HEK293 (cell line): ENCODE data around the gene PACS1.

Source experiments
- GLIS2 ChIP-seq: fragments of 450-650 bp; formaldehyde crosslinking; IDR thresholded peaks from 2 replicates; pipeline ENCODE4 v1.5.1; 2016; ENCODE audit warnings: missing biosample characterization, missing genetic modification characterization
- KLF7 ChIP-seq: fragments of 450-650 bp; formaldehyde crosslinking; IDR thresholded peaks from 2 replicates; pipeline ENCODE4 v1.5.1; 2016; ENCODE audit warnings: missing biosample characterization, missing genetic modification characterization, borderline replicate concordance
- TCF7L2 ChIP-seq: IDR thresholded peaks from 2 replicates; pipeline ENCODE4 v1.6.1; 2011; ENCODE audit warnings: low read depth, mild to moderate bottlenecking, inconsistent platforms, low read length, moderate library complexity, borderline replicate concordance
- ZFP41 ChIP-seq: fragments of 450-650 bp; formaldehyde crosslinking; IDR thresholded peaks from 2 replicates; pipeline ENCODE4 v1.5.1; 2016; ENCODE audit warnings: missing biosample characterization, missing genetic modification characterization, borderline replicate concordance
- ZNF121 ChIP-seq: fragments of 450-650 bp; formaldehyde crosslinking; IDR thresholded peaks from 2 replicates; pipeline ENCODE4 v1.5.1; 2016; ENCODE audit warnings: missing biosample characterization, missing genetic modification characterization
- ZNF133 ChIP-seq: fragments of 450-650 bp; formaldehyde crosslinking; IDR thresholded peaks from 2 replicates; pipeline ENCODE4 v1.5.1; 2016; ENCODE audit warnings: missing biosample characterization, missing genetic modification characterization
- ZNF157 ChIP-seq: fragments of 450-650 bp; formaldehyde crosslinking; IDR thresholded peaks from 2 replicates; pipeline ENCODE4 v1.5.1; 2016; ENCODE audit warnings: missing biosample characterization, missing genetic modification characterization
- ZNF302 ChIP-seq: fragments of 450-650 bp; formaldehyde crosslinking; IDR thresholded peaks from 2 replicates; pipeline ENCODE4 v1.5.1; 2016; ENCODE audit warnings: missing biosample characterization, missing genetic modification characterization, low read depth
- ZNF324 ChIP-seq: fragments of 450-650 bp; formaldehyde crosslinking; IDR thresholded peaks from 2 replicates; pipeline ENCODE4 v1.5.1; 2016; ENCODE audit warnings: missing biosample characterization, missing genetic modification characterization
- ZNF335 ChIP-seq: fragments of 450-650 bp; formaldehyde crosslinking; conservative IDR thresholded peaks from 2 replicates; pipeline ENCODE4 v1.5.1; 2016; ENCODE audit warnings: missing biosample characterization, missing genetic modification characterization
- ZNF341 ChIP-seq: fragments of 450-650 bp; formaldehyde crosslinking; IDR thresholded peaks from 2 replicates; pipeline ENCODE4; 2016; ENCODE audit warnings: low read depth, missing biosample characterization, missing genetic modification characterization
- ZNF514 ChIP-seq: fragments of 450-650 bp; formaldehyde crosslinking; IDR thresholded peaks from 2 replicates; pipeline ENCODE4 v1.5.1; 2016; ENCODE audit warnings: missing biosample characterization, missing genetic modification characterization
- ZNF560 ChIP-seq: fragments of 450-650 bp; formaldehyde crosslinking; IDR thresholded peaks from 2 replicates; pipeline ENCODE4 v1.5.1; 2017; ENCODE audit warnings: missing biosample characterization, missing genetic modification characterization, borderline replicate concordance
- ZNF76 ChIP-seq: fragments of 450-650 bp; formaldehyde crosslinking; IDR thresholded peaks from 2 replicates; pipeline ENCODE4; 2016; ENCODE audit warnings: low read depth, missing biosample characterization, missing genetic modification characterization, borderline replicate concordance
- ZNF777 ChIP-seq: fragments of 450-650 bp; formaldehyde crosslinking; IDR thresholded peaks from 2 replicates; pipeline ENCODE4 v1.5.1; 2017; ENCODE audit warnings: missing biosample characterization, missing genetic modification characterization, borderline replicate concordance
- TF ChIP-seq, protein P1 (sequence below): fragments of 450-650 bp; IDR thresholded peaks from 2 replicates; pipeline ENCODE4 v1.5.1; 2018; ENCODE audit warnings: missing biosample characterization, missing genetic modification characterization
- TF ChIP-seq, protein P2 (sequence below): fragments of 450-650 bp; formaldehyde crosslinking; conservative IDR thresholded peaks from 2 replicates; pipeline ENCODE4 v1.5.1; 2016; ENCODE audit warnings: low read depth, missing biosample characterization, missing genetic modification characterization
- TF ChIP-seq, protein P3 (sequence below): fragments of 450-650 bp; formaldehyde crosslinking; conservative IDR thresholded peaks from 2 replicates; pipeline ENCODE4 v1.5.1; 2016; ENCODE audit warnings: low read depth, missing biosample characterization, missing genetic modification characterization
- TF ChIP-seq, protein P4 (sequence below): fragments of 450-650 bp; formaldehyde crosslinking; IDR thresholded peaks from 2 replicates; pipeline ENCODE4 v1.5.1; 2016; ENCODE audit warnings: missing biosample characterization, missing genetic modification characterization
- TF ChIP-seq, protein P5 (sequence below): fragments of 450-650 bp; formaldehyde crosslinking; IDR thresholded peaks from 2 replicates; pipeline ENCODE4 v1.5.0; 2017; ENCODE audit warnings: missing biosample characterization, missing genetic modification characterization, borderline replicate concordance
- TF ChIP-seq, protein P6 (sequence below): fragments of 450-650 bp; formaldehyde crosslinking; IDR thresholded peaks from 2 replicates; pipeline ENCODE4 v1.5.1; 2016; ENCODE audit warnings: missing biosample characterization, missing genetic modification characterization

The PACS1 gene

DNA sequence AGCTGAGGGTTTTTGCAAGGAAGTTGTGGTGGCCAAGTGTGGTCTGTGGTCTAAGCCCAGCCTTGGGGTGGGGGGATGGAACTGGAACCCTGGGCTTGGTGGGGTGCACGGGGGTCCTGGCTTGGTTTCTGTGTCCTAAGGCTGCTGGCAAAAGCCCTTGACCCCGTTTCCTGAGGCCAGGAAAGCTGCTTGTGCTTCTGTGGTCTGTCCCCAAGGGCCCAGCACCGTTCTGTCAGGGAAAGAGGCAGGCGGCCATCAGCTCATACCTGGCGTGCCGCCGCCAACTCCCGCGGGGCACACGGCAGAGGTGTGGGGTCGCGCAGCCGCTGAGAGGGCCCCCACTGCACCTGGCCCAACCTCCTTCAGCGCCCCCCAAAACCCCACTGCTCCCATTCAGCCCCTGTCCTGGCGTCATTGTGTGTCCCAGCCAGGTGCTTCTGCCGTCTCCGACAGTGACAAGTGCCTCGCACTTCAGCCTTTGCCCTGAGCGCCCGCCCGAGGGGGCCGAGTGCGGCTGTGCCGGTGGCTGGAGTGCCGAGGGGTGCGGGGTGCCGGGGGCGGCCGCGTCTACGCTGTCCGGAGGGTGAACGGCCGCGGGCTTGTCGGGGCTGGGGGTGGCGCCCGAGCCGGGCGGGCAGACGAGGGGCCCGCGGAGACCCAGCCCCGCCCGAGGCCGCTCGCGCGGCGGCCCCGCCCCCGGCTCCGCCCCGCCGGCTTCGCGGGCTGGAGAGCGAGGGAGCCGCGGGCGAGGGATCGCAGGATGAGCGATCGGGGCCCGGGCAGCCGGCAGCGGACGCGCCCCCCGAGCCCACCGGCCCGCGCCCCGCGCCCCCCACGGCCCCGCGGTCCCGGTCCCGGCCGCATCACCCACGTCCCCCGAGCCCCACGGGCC lies 207.6 kb downstream of the PACS1 start, which contains the start of gene CNIH2 (continued):
- TF ChIP-seq, protein P1, sequence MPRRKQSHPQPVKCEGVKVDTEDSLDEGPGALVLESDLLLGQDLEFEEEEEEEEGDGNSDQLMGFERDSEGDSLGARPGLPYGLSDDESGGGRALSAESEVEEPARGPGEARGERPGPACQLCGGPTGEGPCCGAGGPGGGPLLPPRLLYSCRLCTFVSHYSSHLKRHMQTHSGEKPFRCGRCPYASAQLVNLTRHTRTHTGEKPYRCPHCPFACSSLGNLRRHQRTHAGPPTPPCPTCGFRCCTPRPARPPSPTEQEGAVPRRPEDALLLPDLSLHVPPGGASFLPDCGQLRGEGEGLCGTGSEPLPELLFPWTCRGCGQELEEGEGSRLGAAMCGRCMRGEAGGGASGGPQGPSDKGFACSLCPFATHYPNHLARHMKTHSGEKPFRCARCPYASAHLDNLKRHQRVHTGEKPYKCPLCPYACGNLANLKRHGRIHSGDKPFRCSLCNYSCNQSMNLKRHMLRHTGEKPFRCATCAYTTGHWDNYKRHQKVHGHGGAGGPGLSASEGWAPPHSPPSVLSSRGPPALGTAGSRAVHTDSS (tag by site-specific recombination), result no peak
- TF ChIP-seq KLF7 (tag by site-specific recombination) (no peak), ZNF157 (tag by site-specific recombination) (no peak), ZNF335 (tag by site-specific recombination) (no peak; the same call in 1 of the 2 replicates), ZNF514 (tag by site-specific recombination) (no peak), ZNF76 (tag by site-specific recombination) (no peak), GLIS2 (tag by site-specific recombination) (peak; percentile 71), TCF7L2 (no peak), ZNF121 (tag by site-specific recombination) (no peak), ZNF302 (no peak), ZFP41 (no peak), ZNF560 (no peak), ZNF324 (tag by site-specific recombination) (no peak), ZNF341 (no peak), ZNF777 (tag by site-specific recombination) (no peak), ZNF133 (tag by site-specific recombination) (no peak)
- TF ChIP-seq, protein P2, sequence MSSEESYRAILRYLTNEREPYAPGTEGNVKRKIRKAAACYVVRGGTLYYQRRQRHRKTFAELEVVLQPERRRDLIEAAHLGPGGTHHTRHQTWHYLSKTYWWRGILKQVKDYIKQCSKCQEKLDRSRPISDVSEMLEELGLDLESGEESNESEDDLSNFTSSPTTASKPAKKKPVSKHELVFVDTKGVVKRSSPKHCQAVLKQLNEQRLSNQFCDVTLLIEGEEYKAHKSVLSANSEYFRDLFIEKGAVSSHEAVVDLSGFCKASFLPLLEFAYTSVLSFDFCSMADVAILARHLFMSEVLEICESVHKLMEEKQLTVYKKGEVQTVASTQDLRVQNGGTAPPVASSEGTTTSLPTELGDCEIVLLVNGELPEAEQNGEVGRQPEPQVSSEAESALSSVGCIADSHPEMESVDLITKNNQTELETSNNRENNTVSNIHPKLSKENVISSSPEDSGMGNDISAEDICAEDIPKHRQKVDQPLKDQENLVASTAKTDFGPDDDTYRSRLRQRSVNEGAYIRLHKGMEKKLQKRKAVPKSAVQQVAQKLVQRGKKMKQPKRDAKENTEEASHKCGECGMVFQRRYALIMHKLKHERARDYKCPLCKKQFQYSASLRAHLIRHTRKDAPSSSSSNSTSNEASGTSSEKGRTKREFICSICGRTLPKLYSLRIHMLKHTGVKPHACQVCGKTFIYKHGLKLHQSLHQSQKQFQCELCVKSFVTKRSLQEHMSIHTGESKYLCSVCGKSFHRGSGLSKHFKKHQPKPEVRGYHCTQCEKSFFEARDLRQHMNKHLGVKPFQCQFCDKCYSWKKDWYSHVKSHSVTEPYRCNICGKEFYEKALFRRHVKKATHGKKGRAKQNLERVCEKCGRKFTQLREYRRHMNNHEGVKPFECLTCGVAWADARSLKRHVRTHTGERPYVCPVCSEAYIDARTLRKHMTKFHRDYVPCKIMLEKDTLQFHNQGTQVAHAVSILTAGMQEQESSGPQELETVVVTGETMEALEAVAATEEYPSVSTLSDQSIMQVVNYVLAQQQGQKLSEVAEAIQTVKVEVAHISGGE (tag by site-specific recombination), result no peak
- TF ChIP-seq, protein P3, sequence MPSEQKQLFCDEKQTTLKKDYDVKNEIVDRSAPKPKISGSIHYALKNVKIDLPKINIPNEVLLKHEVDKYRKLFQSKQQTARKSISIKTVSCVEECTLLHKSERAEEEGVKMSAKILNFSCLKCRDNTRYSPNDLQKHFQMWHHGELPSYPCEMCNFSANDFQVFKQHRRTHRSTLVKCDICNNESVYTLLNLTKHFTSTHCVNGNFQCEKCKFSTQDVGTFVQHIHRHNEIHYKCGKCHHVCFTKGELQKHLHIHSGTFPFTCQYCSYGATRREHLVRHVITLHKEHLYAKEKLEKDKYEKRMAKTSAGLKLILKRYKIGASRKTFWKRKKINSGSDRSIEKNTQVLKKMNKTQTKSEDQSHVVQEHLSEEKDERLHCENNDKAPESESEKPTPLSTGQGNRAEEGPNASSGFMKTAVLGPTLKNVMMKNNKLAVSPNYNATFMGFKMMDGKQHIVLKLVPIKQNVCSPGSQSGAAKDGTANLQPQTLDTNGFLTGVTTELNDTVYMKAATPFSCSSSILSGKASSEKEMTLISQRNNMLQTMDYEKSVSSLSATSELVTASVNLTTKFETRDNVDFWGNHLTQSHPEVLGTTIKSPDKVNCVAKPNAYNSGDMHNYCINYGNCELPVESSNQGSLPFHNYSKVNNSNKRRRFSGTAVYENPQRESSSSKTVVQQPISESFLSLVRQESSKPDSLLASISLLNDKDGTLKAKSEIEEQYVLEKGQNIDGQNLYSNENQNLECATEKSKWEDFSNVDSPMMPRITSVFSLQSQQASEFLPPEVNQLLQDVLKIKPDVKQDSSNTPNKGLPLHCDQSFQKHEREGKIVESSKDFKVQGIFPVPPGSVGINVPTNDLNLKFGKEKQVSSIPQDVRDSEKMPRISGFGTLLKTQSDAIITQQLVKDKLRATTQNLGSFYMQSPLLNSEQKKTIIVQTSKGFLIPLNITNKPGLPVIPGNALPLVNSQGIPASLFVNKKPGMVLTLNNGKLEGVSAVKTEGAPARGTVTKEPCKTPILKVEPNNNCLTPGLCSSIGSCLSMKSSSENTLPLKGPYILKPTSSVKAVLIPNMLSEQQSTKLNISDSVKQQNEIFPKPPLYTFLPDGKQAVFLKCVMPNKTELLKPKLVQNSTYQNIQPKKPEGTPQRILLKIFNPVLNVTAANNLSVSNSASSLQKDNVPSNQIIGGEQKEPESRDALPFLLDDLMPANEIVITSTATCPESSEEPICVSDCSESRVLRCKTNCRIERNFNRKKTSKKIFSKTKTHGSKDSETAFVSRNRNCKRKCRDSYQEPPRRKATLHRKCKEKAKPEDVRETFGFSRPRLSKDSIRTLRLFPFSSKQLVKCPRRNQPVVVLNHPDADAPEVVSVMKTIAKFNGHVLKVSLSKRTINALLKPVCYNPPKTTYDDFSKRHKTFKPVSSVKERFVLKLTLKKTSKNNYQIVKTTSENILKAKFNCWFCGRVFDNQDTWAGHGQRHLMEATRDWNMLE (tag by site-specific recombination), result no peak
- TF ChIP-seq, protein P4, sequence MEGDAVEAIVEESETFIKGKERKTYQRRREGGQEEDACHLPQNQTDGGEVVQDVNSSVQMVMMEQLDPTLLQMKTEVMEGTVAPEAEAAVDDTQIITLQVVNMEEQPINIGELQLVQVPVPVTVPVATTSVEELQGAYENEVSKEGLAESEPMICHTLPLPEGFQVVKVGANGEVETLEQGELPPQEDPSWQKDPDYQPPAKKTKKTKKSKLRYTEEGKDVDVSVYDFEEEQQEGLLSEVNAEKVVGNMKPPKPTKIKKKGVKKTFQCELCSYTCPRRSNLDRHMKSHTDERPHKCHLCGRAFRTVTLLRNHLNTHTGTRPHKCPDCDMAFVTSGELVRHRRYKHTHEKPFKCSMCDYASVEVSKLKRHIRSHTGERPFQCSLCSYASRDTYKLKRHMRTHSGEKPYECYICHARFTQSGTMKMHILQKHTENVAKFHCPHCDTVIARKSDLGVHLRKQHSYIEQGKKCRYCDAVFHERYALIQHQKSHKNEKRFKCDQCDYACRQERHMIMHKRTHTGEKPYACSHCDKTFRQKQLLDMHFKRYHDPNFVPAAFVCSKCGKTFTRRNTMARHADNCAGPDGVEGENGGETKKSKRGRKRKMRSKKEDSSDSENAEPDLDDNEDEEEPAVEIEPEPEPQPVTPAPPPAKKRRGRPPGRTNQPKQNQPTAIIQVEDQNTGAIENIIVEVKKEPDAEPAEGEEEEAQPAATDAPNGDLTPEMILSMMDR (tag by site-specific recombination), result no peak
- TF ChIP-seq, protein P5, sequence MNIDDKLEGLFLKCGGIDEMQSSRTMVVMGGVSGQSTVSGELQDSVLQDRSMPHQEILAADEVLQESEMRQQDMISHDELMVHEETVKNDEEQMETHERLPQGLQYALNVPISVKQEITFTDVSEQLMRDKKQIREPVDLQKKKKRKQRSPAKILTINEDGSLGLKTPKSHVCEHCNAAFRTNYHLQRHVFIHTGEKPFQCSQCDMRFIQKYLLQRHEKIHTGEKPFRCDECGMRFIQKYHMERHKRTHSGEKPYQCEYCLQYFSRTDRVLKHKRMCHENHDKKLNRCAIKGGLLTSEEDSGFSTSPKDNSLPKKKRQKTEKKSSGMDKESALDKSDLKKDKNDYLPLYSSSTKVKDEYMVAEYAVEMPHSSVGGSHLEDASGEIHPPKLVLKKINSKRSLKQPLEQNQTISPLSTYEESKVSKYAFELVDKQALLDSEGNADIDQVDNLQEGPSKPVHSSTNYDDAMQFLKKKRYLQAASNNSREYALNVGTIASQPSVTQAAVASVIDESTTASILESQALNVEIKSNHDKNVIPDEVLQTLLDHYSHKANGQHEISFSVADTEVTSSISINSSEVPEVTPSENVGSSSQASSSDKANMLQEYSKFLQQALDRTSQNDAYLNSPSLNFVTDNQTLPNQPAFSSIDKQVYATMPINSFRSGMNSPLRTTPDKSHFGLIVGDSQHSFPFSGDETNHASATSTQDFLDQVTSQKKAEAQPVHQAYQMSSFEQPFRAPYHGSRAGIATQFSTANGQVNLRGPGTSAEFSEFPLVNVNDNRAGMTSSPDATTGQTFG (tag by site-specific recombination), result no peak
- TF ChIP-seq, protein P6, sequence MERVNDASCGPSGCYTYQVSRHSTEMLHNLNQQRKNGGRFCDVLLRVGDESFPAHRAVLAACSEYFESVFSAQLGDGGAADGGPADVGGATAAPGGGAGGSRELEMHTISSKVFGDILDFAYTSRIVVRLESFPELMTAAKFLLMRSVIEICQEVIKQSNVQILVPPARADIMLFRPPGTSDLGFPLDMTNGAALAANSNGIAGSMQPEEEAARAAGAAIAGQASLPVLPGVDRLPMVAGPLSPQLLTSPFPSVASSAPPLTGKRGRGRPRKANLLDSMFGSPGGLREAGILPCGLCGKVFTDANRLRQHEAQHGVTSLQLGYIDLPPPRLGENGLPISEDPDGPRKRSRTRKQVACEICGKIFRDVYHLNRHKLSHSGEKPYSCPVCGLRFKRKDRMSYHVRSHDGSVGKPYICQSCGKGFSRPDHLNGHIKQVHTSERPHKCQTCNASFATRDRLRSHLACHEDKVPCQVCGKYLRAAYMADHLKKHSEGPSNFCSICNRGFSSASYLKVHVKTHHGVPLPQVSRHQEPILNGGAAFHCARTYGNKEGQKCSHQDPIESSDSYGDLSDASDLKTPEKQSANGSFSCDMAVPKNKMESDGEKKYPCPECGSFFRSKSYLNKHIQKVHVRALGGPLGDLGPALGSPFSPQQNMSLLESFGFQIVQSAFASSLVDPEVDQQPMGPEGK (tag by site-specific recombination), result peak; percentile 31; the same call in 1 of the 2 replicates
